K562 (cell line): ENCODE results near the gene TAF1B. TPM values are rescaled to one million over a fixed set of nuclear protein-coding genes. Genes with fewer than 3 reads are reported as not detected.

ENCODE experiments used
- ATAC-seq: fragments of 200-7000 bp; cut with Tn5 transposase; 3 replicates; pipeline ENCODE4 v1.9.1; 2020; ENCODE audit warnings: moderate library complexity
- BruUV-seq: library from RNA; stranded (reverse); fragments of 400-500 nt; replicated peaks from 2 replicates; lab custom pipeline; 2021; lab: Mats Ljungman, UMichigan
- CTCF ChIA-PET: fragments of 300-600 bp; formaldehyde crosslinking; extraction: SDS; loops from one replicate; lab custom pipeline; 2021; ENCODE audit warnings: low intra/inter-chr PET ratio; lab: Yijun Ruan, JAX
- POLR2A ChIA-PET: fragments of 300-600, 350-650 bp; sonication (Branson Sonifier 250); formaldehyde crosslinking; extraction: SDS; loops from one replicate; lab custom pipeline; 2021; ENCODE audit warnings: antibody characterized with exemption, inconsistent platforms; lab: Yijun Ruan, JAX
- DNase-seq, 4 experiments: peaks; one replicate each; pipeline versions ENCODE4 v3.0.0 to v3.0.0-alpha.2; 2011 to 2018; ENCODE audit warnings: low spot score in 3 of 4, mixed read lengths in 3 of 4; ENCODE audit errors: extremely low read depth in 1 of 4
- FAIRE-seq: peaks from 2 replicates; lab custom pipeline; 2011; peaks lifted over from hg19 to GRCh38; lab: Jason Lieb, UNC
- H2AFZ ChIP-seq: 2 replicates; pipeline ENCODE4 v1.6.0; 2011; ENCODE audit warnings: low read depth, low read length, control low read depth, inconsistent platforms
- H3K27ac ChIP-seq: fragments of 200-600 bp; 3 replicates; pipeline ENCODE4 v1.8.0; 2011; ENCODE audit warnings: low read depth, mild to moderate bottlenecking, control low read depth, inconsistent platforms, low read length, moderate library complexity, mixed read lengths; ENCODE audit errors: extremely low read depth
- H3K27me3 ChIP-seq, 2 experiments: fragments of 300-600 bp in 1 of 2; 2 replicates in 1 of 2; 3 replicates in 1 of 2; pipeline versions ENCODE4 v1.6.0 to v1.8.0; 2011; ENCODE audit warnings: inconsistent platforms in 2 of 2, low read length in 2 of 2, mild to moderate bottlenecking in 1 of 2, mixed read lengths in 1 of 2, moderate library complexity in 1 of 2; ENCODE audit not compliant: control insufficient read depth in 2 of 2, insufficient read depth in 2 of 2
- H3K36me3 ChIP-seq: fragments of 300-600 bp; 3 replicates; pipeline ENCODE4 v1.8.0; 2011; ENCODE audit warnings: mild to moderate bottlenecking, low read length, inconsistent platforms; ENCODE audit not compliant: control insufficient read depth, insufficient read depth
- H3K4me1 ChIP-seq, 2 experiments: fragments of 200-600 bp in 1 of 2; replicated peaks in 1 of 2; 2 replicates in 1 of 2; 3 replicates in 1 of 2; pipeline versions ENCODE4 v1.5.1 to v1.8.0; 2011; ENCODE audit warnings: inconsistent platforms in 2 of 2, low read length in 2 of 2, mild to moderate bottlenecking in 1 of 2, mixed read lengths in 1 of 2, moderate library complexity in 1 of 2; ENCODE audit not compliant: control insufficient read depth in 2 of 2, insufficient read depth in 2 of 2
- H3K4me2 ChIP-seq: 2 replicates; pipeline ENCODE4 v1.6.1; 2011; ENCODE audit warnings: low read length, control low read depth, inconsistent platforms, mixed read lengths; ENCODE audit not compliant: insufficient read depth
- H3K4me3 ChIP-seq: fragments of 200-600 bp; sonication (generic), shearing (Covaris generic); 2 replicates; pipeline ENCODE4 v1.5.1; 2016; ENCODE audit warnings: control low read depth, inconsistent platforms
- H3K79me2 ChIP-seq: fragments of 200-600 bp; 3 replicates; pipeline ENCODE4 v1.8.0; 2011; ENCODE audit warnings: low read length, inconsistent platforms; ENCODE audit not compliant: control insufficient read depth, insufficient read depth
- H3K9ac ChIP-seq, 2 experiments: 2 replicates each; pipeline versions ENCODE4 v1.6.0 to v1.6.1; 2011; ENCODE audit warnings: low read depth in 2 of 2, low read length in 2 of 2, control low read depth in 1 of 2, inconsistent platforms in 1 of 2, mild to moderate bottlenecking in 1 of 2, mixed read lengths in 1 of 2; ENCODE audit not compliant: insufficient read depth in 1 of 2
- H3K9me1 ChIP-seq: one replicate; pipeline ENCODE4 v1.6.0; 2011; ENCODE audit warnings: inconsistent platforms, mild to moderate bottlenecking, low read length, moderate library complexity; ENCODE audit not compliant: control insufficient read depth, insufficient read depth
- H3K9me3 ChIP-seq: replicated peaks from 2 replicates; pipeline ENCODE4 v1.5.1; 2011; ENCODE audit warnings: low read depth, low read length, inconsistent platforms; ENCODE audit not compliant: control insufficient read depth, insufficient read depth
- H4K20me1 ChIP-seq: replicated peaks from 2 replicates; pipeline ENCODE4 v1.6.1; 2011; ENCODE audit warnings: low read length, inconsistent platforms, mixed read lengths; ENCODE audit not compliant: control insufficient read depth, insufficient read depth
- DDX20 ChIP-seq: fragments of 450-650 bp; IDR thresholded peaks from 2 replicates; pipeline ENCODE4 v1.6.1; 2016; ENCODE audit warnings: missing genetic modification characterization, low read depth, mild to moderate bottlenecking, missing compliant biosample characterization, moderate library complexity
- FOXA3 ChIP-seq, 2 experiments: fragments of 450-650 bp in 1 of 2; sonication (generic) in 1 of 2; formaldehyde crosslinking; IDR thresholded peaks in 1 of 2; conservative IDR thresholded peaks in 1 of 2; 2 replicates each; pipeline versions ENCODE4 v1.4.0 to v1.8.0; 2020 to 2022; ENCODE audit warnings: mild to moderate bottlenecking in 2 of 2, missing genetic modification reagents in 1 of 2
- GTF3C2 ChIP-seq: IDR thresholded peaks from 3 replicates; pipeline ENCODE4 v1.6.1; 2011; ENCODE audit warnings: borderline replicate concordance, mild to moderate bottlenecking, moderate library complexity; ENCODE audit not compliant: insufficient read length; ENCODE audit errors: extremely low read depth
- HDAC3 ChIP-seq: fragments of 450-650 bp; IDR thresholded peaks from 2 replicates; pipeline ENCODE4 v1.6.1; 2018; ENCODE audit warnings: borderline replicate concordance, mild to moderate bottlenecking, moderate library complexity; ENCODE audit not compliant: partially characterized antibody
- HMGN3 ChIP-seq: IDR thresholded peaks from 2 replicates; pipeline ENCODE4 v1.6.1; 2011; ENCODE audit warnings: borderline replicate concordance, low read depth, mild to moderate bottlenecking, mixed read lengths, low read length; ENCODE audit not compliant: insufficient read length; ENCODE audit errors: extremely low read depth
- MCM7 ChIP-seq, 2 experiments: fragments of 450-650 bp; IDR thresholded peaks; 2 replicates each; pipeline ENCODE4 v1.6.1; 2016 to 2018
- NFE2 ChIP-seq: IDR thresholded peaks from 2 replicates; pipeline ENCODE4 v1.6.1; 2014; ENCODE audit warnings: antibody characterized with exemption, low read depth
- SETDB1 ChIP-seq: IDR thresholded peaks from one replicate; pipeline ENCODE4 v1.6.1; 2012; ENCODE audit warnings: low read length, control low read depth, inconsistent platforms
- SRSF3 ChIP-seq: fragments of 200-400 bp; formaldehyde crosslinking; IDR thresholded peaks from 2 replicates; pipeline ENCODE4 v1.6.1; 2016; ENCODE audit warnings: mild to moderate bottlenecking, low read length, moderate library complexity; ENCODE audit not compliant: insufficient read depth
- TCFL5 ChIP-seq: fragments of 250-450 bp; sonication (Bioruptor Pico); conservative IDR thresholded peaks from 2 replicates; pipeline ENCODE4 v1.6.1; 2021; ENCODE audit warnings: mild to moderate bottlenecking, moderate library complexity, matching md5 sums
- WGBS: fragments of 100-300 bp; shearing (Covaris generic); methylation state at CpG from one replicate; pipeline ENCODE4 v1.1.6; 2016; ENCODE audit warnings: low coverage, mixed read lengths; ENCODE audit not compliant: insufficient coverage; ENCODE audit errors: missing lambda C conversion rate; 5-methylcytosine and 5-hydroxymethylcytosine counted together
- in situ Hi-C: fragments of 300-500 bp; cut with MboI; formaldehyde crosslinking; loops from 4 replicates; pipeline ENCODE4 v1.15.0; 2018; ENCODE audit warnings: inconsistent platforms, mixed read lengths
- intact Hi-C: fragments of 100-400 bp; cut with micrococcal nuclease; formaldehyde crosslinking; loops from 2 replicates; pipeline ENCODE4 v1.14.2; 2022
- polyA plus RNA-seq, 8 experiments: library from polyadenylated mRNA; depleted of rRNA in 4 of 8; stranded (reverse) in 5 of 8; unstranded in 3 of 8; fragments of >200 nt; fragmentation: Nextera tagmentation in 2 of 8; fragmentation: Illumina TruSeq in 1 of 8; extraction: Ambion mirVana in 2 of 8; extraction: Trizol in 1 of 8; gene quantifications; 2 replicates each; pipeline versions ENCODE4 v1.2.1 to v1.2.3, GENCODE V29; 2011 to 2014; ENCODE audit warnings: inconsistent platforms in 1 of 8, missing spikeins in 1 of 8
- total RNA-seq, 7 experiments: library from RNA; depleted of rRNA in 6 of 7; stranded (reverse); fragments of >200 nt in 6 of 7; fragmentation: Illumina TruSeq in 2 of 7; extraction: Trizol in 2 of 7; gene quantifications; 2 replicates each; pipeline versions ENCODE4 v1.2.1 to v1.2.3, GENCODE V29; 2011 to 2021; ENCODE audit warnings: low replicate concordance in 1 of 7
- TF ChIP-seq, protein P1 (sequence below), 3 experiments: fragments of 200-800 bp in 1 of 3; sonication (Bioruptor generic) in 1 of 3; sonication (generic) in 1 of 3; formaldehyde crosslinking in 1 of 3; IDR thresholded peaks; 2 replicates each; pipeline versions ENCODE4 v1.6.1 to v1.8.0; 2016 to 2022; ENCODE audit warnings: mild to moderate bottlenecking in 2 of 3, missing compliant biosample characterization in 2 of 3, missing genetic modification characterization in 2 of 3, missing genetic modification reagents in 1 of 3
- TF ChIP-seq, protein P2 (sequence below): fragments of 450-650 bp; formaldehyde crosslinking; IDR thresholded peaks from 2 replicates; pipeline ENCODE4 v1.4.0; 2020; ENCODE audit warnings: mild to moderate bottlenecking, mixed read lengths
- TF ChIP-seq, protein P3 (sequence below): sonication (generic); formaldehyde crosslinking; IDR thresholded peaks from 2 replicates; pipeline ENCODE4 v1.8.0; 2023; ENCODE audit warnings: mild to moderate bottlenecking, missing genetic modification reagents

TAF1B gene
- total and polyA plus RNA-seq, 9 of the 15 experiments (the other 6 are each of a cell fraction or from before 2014, with no cell fraction given): 8.8 to 25.1 (median 17.3) TPM

DNA sequence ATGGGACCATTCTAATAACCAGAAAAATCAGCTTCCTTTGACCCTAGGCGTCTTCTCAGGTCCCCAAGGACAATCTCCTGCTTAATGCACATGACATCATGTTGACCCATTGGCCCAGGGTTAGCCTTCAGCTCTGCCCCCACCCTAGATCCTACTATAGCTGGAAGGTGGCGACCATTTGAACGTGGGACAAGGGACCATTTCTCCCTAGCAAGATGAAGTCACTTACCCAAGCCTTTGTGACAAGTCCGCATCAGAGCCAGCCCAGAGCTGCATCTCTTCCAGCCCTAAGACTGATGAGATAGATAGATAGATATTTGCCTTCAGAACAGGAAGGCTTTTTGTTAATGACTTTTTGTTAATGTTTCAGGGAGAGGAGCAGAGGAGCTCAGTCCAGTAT lies 28.2 kb upstream of the TAF1B start (continued):
- TF ChIP-seq TCFL5 (CRISPR knock-in tag): no peak
- TF ChIP-seq FOXA3 (CRISPR knock-in tag; conservative IDR thresholded peaks at IDR 0.05 in 1 of 2, IDR thresholded peaks at IDR 0.05 in 1 of 2): no peak
- TF ChIP-seq SRSF3: no peak
- no peak for TF ChIP-seq NFE2
- TF ChIP-seq SETDB1: no peak
- no peak for TF ChIP-seq HDAC3
- no peak for TF ChIP-seq HMGN3
- TF ChIP-seq, protein P1, sequence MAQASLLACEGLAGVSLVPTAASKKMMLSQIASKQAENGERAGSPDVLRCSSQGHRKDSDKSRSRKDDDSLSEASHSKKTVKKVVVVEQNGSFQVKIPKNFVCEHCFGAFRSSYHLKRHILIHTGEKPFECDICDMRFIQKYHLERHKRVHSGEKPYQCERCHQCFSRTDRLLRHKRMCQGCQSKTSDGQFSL (CRISPR knock-in tag; IDR thresholded peaks at IDR 0.05): no peak
- TF ChIP-seq, protein P1 (tag; IDR thresholded peaks at IDR 0.05): no peak

GRCh38 chr2:9815844-9816279 lies 27.4 kb upstream of the TAF1B start:
- Histone ChIP-seq H3K36me3 (no peaks in the 10 kb centered on the region), H3K4me2 (peak overlapping the region; percentile 14; the same call in 1 of the 2 replicates), H3K4me3 (no peak overlapping the region), H3K79me2 (no peaks in the 10 kb centered on the region), H3K27me3 (no peaks in the 10 kb centered on the region), H3K9me1 (no peaks in the 10 kb centered on the region), H3K4me1 (peaks cover 19 to 30% of the 10 kb centered on the region in 2 experiments; a peak in 4 of 5 replicates), H2AFZ (peak overlapping the region; percentile 86), H3K9me3 (no peaks in the 10 kb centered on the region), H4K20me1 (no peaks in the 10 kb centered on the region), H3K9ac (peak overlapping the region in 1 of 2 experiments; percentile 3; a peak in 2 of 4 replicates), H3K27ac (no peak overlapping the region)
- in situ Hi-C loops: loop anchor here (25.0 kb wide), 1 partner anchor 846 kb away; no protein-coding TSS in a partner anchor
- no peak for FAIRE-seq
- no peak for ATAC-seq
- ChIA-PET CTCF (no interaction called here), POLR2A (interaction anchor here (0.9 to 2.2 kb wide), 5 partner anchors 13 to 241 kb away, joined by 3 to 9 read pairs (median 4); partner anchors contain the start of gene TAF1B)
- WGBS: 44% methylated on average over 17 of the region's 17 CpGs
- intact Hi-C loops: loop anchor here (2.0 kb wide), 1 partner anchor 27 kb away; the partner anchor contains the start of gene TAF1B
- BruUV-seq: no TSS peak
- DNase-seq: no peak
- TF ChIP-seq DDX20 (tag) (no peak), GTF3C2 (no peak), MCM7 (IDR thresholded peaks at IDR 0.05) (no peak)
- TF ChIP-seq, protein P2, sequence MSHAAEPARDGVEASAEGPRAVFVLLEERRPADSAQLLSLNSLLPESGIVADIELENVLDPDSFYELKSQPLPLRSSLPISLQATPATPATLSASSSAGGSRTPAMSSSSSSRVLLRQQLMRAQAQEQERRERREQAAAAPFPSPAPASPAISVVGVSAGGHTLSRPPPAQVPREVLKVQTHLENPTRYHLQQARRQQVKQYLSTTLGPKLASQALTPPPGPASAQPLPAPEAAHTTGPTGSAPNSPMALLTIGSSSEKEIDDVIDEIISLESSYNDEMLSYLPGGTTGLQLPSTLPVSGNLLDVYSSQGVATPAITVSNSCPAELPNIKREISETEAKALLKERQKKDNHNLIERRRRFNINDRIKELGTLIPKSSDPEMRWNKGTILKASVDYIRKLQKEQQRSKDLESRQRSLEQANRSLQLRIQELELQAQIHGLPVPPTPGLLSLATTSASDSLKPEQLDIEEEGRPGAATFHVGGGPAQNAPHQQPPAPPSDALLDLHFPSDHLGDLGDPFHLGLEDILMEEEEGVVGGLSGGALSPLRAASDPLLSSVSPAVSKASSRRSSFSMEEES (CRISPR knock-in tag): peak; percentile 1; the same call in 1 of the 2 replicates
- TF ChIP-seq, protein P3, sequence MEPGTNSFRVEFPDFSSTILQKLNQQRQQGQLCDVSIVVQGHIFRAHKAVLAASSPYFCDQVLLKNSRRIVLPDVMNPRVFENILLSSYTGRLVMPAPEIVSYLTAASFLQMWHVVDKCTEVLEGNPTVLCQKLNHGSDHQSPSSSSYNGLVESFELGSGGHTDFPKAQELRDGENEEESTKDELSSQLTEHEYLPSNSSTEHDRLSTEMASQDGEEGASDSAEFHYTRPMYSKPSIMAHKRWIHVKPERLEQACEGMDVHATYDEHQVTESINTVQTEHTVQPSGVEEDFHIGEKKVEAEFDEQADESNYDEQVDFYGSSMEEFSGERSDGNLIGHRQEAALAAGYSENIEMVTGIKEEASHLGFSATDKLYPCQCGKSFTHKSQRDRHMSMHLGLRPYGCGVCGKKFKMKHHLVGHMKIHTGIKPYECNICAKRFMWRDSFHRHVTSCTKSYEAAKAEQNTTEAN (CRISPR knock-in tag): no peak
